ENCODE data around the gene NOC4L. TPM values are rescaled to one million over a fixed set of nuclear protein-coding genes. Genes with fewer than 3 reads are reported as not detected.

The NOC4L gene
- polyA plus RNA-seq, 3 donors = 7.3 to 18.0 (median 17.9) TPM

GRCh38 chr12:132137483-132138125 is 6.7 kb upstream of the NOC4L start:
- H3K27ac Mint-ChIP-seq = peak overlapping the region in 2 of 7 donors; percentile 56 to 75
- H3K4me1 Mint-ChIP-seq = peaks cover under 1% of the 10 kb centered on the region
- no peak overlapping the region for H3K9ac ChIP-seq (ENCODE audit: insufficient read depth, low read length, poor library complexity, severe bottlenecking)
- intact Hi-C loops (cut with micrococcal nuclease) = no loop called here
- H3K9me3 Mint-ChIP-seq = peaks cover 0 to 6% (median 0%) of the 10 kb centered on the region in 7 donors
- H3K79me2 ChIP-seq (ENCODE audit: insufficient read depth, low read length) = no peaks in the 10 kb centered on the region
- no peak overlapping the region for H3K4me3 ChIP-seq (replicated peaks in 1 of 3; ENCODE audit: low read depth in 2 of 3, low read length in 3 of 3)
- H3K36me3 Mint-ChIP-seq = peaks cover 34 to 47% of the 10 kb centered on the region in 2 donors
- H3K4me2 ChIP-seq (replicated peaks; ENCODE audit: extremely low read depth, low read length, poor library complexity, severe bottlenecking) = no peak overlapping the region
- H3K27me3 Mint-ChIP-seq (ENCODE audit: low read depth in 3 of 3) = peaks cover 0 to 2% (median 0%) of the 10 kb centered on the region in 3 donors
- no peak for DNase-seq
- TF ChIP-seq, protein P1, sequence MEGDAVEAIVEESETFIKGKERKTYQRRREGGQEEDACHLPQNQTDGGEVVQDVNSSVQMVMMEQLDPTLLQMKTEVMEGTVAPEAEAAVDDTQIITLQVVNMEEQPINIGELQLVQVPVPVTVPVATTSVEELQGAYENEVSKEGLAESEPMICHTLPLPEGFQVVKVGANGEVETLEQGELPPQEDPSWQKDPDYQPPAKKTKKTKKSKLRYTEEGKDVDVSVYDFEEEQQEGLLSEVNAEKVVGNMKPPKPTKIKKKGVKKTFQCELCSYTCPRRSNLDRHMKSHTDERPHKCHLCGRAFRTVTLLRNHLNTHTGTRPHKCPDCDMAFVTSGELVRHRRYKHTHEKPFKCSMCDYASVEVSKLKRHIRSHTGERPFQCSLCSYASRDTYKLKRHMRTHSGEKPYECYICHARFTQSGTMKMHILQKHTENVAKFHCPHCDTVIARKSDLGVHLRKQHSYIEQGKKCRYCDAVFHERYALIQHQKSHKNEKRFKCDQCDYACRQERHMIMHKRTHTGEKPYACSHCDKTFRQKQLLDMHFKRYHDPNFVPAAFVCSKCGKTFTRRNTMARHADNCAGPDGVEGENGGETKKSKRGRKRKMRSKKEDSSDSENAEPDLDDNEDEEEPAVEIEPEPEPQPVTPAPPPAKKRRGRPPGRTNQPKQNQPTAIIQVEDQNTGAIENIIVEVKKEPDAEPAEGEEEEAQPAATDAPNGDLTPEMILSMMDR (IDR thresholded peaks at IDR 0.05) = no peak
- peaks cover 32 to 40% of the 10 kb centered on the region in 2 donors for H3K36me3 ChIP-seq (replicated peaks in 1 of 2; ENCODE audit: control insufficient read depth in 1 of 2, insufficient read depth in 2 of 2, low read length in 2 of 2)
- H3K4me3 Mint-ChIP-seq = peak overlapping the region in 1 of 2 donors; percentile 1
- no peaks in the 10 kb centered on the region for H3K27me3 ChIP-seq (ENCODE audit: control insufficient read depth in 2 of 2, insufficient read depth in 2 of 2, low read length in 2 of 2)
- no peak overlapping the region for H3K27ac ChIP-seq (ENCODE audit: low read depth in 1 of 2, low read length in 2 of 2)
- no peaks in the 10 kb centered on the region for H4K20me1 ChIP-seq (ENCODE audit: insufficient read depth, low read length)
- H2AFZ ChIP-seq (ENCODE audit: insufficient read depth, low read depth, low read length, poor library complexity, severe bottlenecking) = no peak overlapping the region
- WGBS (ENCODE audit: insufficient coverage) = 96% methylated on average over 7 of the region's 13 CpGs
- H3K9me3 ChIP-seq (replicated peaks in 1 of 2; ENCODE audit: control insufficient read depth in 1 of 2, insufficient read depth in 1 of 2, low read length in 2 of 2) = no peaks in the 10 kb centered on the region
- peaks cover 0 to under 1% of the 10 kb centered on the region in 2 donors for H3K4me1 ChIP-seq (ENCODE audit: control insufficient read depth in 1 of 2, insufficient read depth in 2 of 2, low read length in 2 of 2)

GRCh38 chr12:132138941-132139871 is 5.1 kb upstream of the NOC4L start:
- Histone ChIP-seq H2AFZ (ENCODE audit: insufficient read depth, low read depth, low read length, poor library complexity, severe bottlenecking) (no peak overlapping the region), H3K9ac (ENCODE audit: insufficient read depth, low read length, poor library complexity, severe bottlenecking) (no peak overlapping the region), H3K4me2 (replicated peaks; ENCODE audit: extremely low read depth, low read length, poor library complexity, severe bottlenecking) (no peak overlapping the region), H3K27me3 (ENCODE audit: control insufficient read depth in 2 of 2, insufficient read depth in 2 of 2, low read length in 2 of 2) (no peaks in the 10 kb centered on the region), H4K20me1 (ENCODE audit: insufficient read depth, low read length) (no peaks in the 10 kb centered on the region), H3K79me2 (ENCODE audit: insufficient read depth, low read length) (peaks cover 6% of the 10 kb centered on the region), H3K4me1 (ENCODE audit: control insufficient read depth in 1 of 2, insufficient read depth in 2 of 2, low read length in 2 of 2) (peaks cover 6 to 12% of the 10 kb centered on the region in 2 donors), H3K36me3 (replicated peaks in 1 of 2; ENCODE audit: control insufficient read depth in 1 of 2, insufficient read depth in 2 of 2, low read length in 2 of 2) (peaks cover 32 to 40% of the 10 kb centered on the region in 2 donors), H3K27ac (ENCODE audit: low read depth in 1 of 2, low read length in 2 of 2) (no peak overlapping the region), H3K4me3 (replicated peaks in 1 of 3; ENCODE audit: low read depth in 2 of 3, low read length in 3 of 3) (no peak overlapping the region), H3K9me3 (replicated peaks in 1 of 2; ENCODE audit: control insufficient read depth in 1 of 2, insufficient read depth in 1 of 2, low read length in 2 of 2) (no peaks in the 10 kb centered on the region)
- H3K9me3 Mint-ChIP-seq = peaks cover 0 to 6% (median 0%) of the 10 kb centered on the region in 7 donors
- peaks cover 34 to 47% of the 10 kb centered on the region in 2 donors for H3K36me3 Mint-ChIP-seq
- H3K27me3 Mint-ChIP-seq (ENCODE audit: low read depth in 3 of 3) = peaks cover 0 to 3% (median 0%) of the 10 kb centered on the region in 3 donors
- intact Hi-C loops (cut with micrococcal nuclease) = no loop called here
- H3K4me1 Mint-ChIP-seq = peaks cover 9% of the 10 kb centered on the region
- WGBS (ENCODE audit: insufficient coverage) = 95% methylated on average over 20 of the region's 34 CpGs
- peak in 1 of 3 donors; percentile 3 for DNase-seq
- H3K4me3 Mint-ChIP-seq = peak overlapping the region in 1 of 2 donors; percentile 24
- TF ChIP-seq, protein P1 (IDR thresholded peaks at IDR 0.05) = no peak
- H3K27ac Mint-ChIP-seq = no peak overlapping the region

All from CD14-positive monocyte (primary cell).